NB4 (cell line): Measurements from ENCODE around the gene APCS.

Source experiments
- CTCF ChIP-seq: IDR thresholded peaks from one replicate; pipeline ENCODE4 v1.5.1; 2012; ENCODE audit warnings: low read depth, low read length
- MAX ChIP-seq: IDR thresholded peaks from 2 replicates; pipeline ENCODE4 v1.6.1; 2011; ENCODE audit warnings: low read depth, low read length
- MYC ChIP-seq: IDR thresholded peaks from 2 replicates; pipeline ENCODE4 v1.6.1; 2011; ENCODE audit warnings: low read depth, low read length
- POLR2A ChIP-seq: IDR thresholded peaks from 2 replicates; pipeline ENCODE4 v1.6.1; 2011; ENCODE audit warnings: mild to moderate bottlenecking; ENCODE audit not compliant: insufficient read length; ENCODE audit errors: extremely low read depth

GRCh38 chr1:159591981-159592380 lies 4.4 kb downstream of the APCS start:
- TF ChIP-seq CTCF (no peak), MAX (no peak), POLR2A (no peak), MYC (no peak)
